Measurements from ENCODE around the gene IRAK3. TPM values are rescaled to one million over a fixed set of nuclear protein-coding genes. Genes with fewer than 3 reads are reported as not detected.
"Not testable (repeated sequence)": the region's sequence is repeated elsewhere in the genome, so short reads cannot be mapped to it uniquely, and the experiment has no call there.

Gene IRAK3
- total RNA-seq, 2 experiments from 2014 or later: 0.59 to 0.74 TPM

DNA sequence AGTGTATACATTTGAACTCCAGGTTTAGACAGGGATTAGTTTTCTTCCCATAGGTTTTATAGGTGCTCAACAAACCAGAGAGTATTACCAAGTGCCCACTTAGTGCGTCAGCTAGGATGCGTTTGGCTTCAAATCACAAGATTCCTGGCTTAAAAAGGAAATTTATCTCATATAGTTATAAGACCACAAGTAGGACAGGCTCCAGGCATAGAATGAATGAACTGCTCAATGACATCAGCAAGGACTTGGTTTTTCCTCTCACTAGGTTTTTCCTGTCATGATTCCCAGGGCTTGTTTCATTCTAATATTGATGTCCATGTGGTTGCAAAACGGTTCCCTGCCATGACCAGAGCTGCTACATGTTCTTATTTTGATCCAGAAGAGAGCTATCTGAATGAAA is 6.1 kb upstream of the IRAK3 start:
- no peak overlapping the region for H3K27ac ChIP-seq (ENCODE audit: low read depth in 1 of 2, low read length in 2 of 2)
- no peak overlapping the region for H3K4me3 ChIP-seq (ENCODE audit: low read length)
- TF ChIP-seq, protein P1, sequence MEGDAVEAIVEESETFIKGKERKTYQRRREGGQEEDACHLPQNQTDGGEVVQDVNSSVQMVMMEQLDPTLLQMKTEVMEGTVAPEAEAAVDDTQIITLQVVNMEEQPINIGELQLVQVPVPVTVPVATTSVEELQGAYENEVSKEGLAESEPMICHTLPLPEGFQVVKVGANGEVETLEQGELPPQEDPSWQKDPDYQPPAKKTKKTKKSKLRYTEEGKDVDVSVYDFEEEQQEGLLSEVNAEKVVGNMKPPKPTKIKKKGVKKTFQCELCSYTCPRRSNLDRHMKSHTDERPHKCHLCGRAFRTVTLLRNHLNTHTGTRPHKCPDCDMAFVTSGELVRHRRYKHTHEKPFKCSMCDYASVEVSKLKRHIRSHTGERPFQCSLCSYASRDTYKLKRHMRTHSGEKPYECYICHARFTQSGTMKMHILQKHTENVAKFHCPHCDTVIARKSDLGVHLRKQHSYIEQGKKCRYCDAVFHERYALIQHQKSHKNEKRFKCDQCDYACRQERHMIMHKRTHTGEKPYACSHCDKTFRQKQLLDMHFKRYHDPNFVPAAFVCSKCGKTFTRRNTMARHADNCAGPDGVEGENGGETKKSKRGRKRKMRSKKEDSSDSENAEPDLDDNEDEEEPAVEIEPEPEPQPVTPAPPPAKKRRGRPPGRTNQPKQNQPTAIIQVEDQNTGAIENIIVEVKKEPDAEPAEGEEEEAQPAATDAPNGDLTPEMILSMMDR (IDR thresholded peaks at IDR 0.05): no peak
- Mint-ChIP-seq H3K27me3 (peaks cover 56% of the 10 kb centered on the region), H3K4me3 (no peak overlapping the region), H3K9me3 (peaks cover 2% of the 10 kb centered on the region), H3K27ac (no peak overlapping the region), H3K36me3 (ENCODE audit: low read depth) (no peaks in the 10 kb centered on the region), H3K4me1 (ENCODE audit: low read depth) (peaks cover 9% of the 10 kb centered on the region)
- H3K27me3 ChIP-seq (ENCODE audit: control insufficient read depth in 1 of 2, insufficient read depth in 2 of 2, low read length in 2 of 2): peaks cover 9 to 20% of the 10 kb centered on the region in 2 experiments
- ATAC-seq (ENCODE audit: poor library complexity): no peak
- POLR2A ChIA-PET: no interaction called here
- CTCF ChIA-PET: interaction anchor here (1.2 kb wide), 1 partner anchor 12 kb away, joined by 4 read pairs; no protein-coding TSS in a partner anchor
- intact Hi-C loops (cut with DNase I, micrococcal nuclease): no loop called here
- H3K9me3 ChIP-seq (ENCODE audit: control insufficient read depth in 1 of 2, insufficient read depth in 1 of 2, low read length in 2 of 2): no peaks in the 10 kb centered on the region
- no peaks in the 10 kb centered on the region for H3K36me3 ChIP-seq (ENCODE audit: insufficient read depth, low read length)
- DNase-seq: no peak
- H3K4me1 ChIP-seq (ENCODE audit: insufficient read depth, low read length): no peaks in the 10 kb centered on the region

DNA sequence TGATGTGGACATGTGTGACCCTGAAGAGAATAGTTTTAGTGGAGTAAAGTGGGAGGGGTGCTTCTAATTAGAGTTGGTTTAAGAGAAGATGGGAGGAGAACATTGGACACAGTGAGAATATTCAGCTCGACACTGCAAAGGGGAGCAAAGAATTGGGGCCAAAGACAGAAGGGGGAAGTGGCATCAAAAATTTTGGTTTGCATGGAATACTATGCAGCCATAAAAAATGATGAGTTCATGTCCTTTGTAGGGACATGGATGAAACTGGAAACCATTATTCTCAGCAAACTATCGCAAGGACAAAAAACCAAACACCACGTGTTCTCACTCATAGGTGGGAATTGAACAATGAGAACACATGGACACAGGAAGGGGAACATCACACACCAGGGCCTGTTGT is 4.2 kb upstream of the IRAK3 start:
- CTCF ChIA-PET; ATAC-seq (ENCODE audit: poor library complexity); H3K4me1 ChIP-seq (ENCODE audit: insufficient read depth, low read length); intact Hi-C loops (cut with DNase I, micrococcal nuclease); H3K36me3 Mint-ChIP-seq (ENCODE audit: low read depth); H3K27ac ChIP-seq (ENCODE audit: low read depth in 1 of 2, low read length in 2 of 2); DNase-seq; H3K9me3 ChIP-seq (ENCODE audit: control insufficient read depth in 1 of 2, insufficient read depth in 1 of 2, low read length in 2 of 2); H3K4me3 ChIP-seq (ENCODE audit: low read length); H3K9me3 Mint-ChIP-seq; H3K4me3 Mint-ChIP-seq; H3K36me3 ChIP-seq (ENCODE audit: insufficient read depth, low read length); H3K27ac Mint-ChIP-seq: not testable (repeated sequence)
- H3K27me3 ChIP-seq (ENCODE audit: control insufficient read depth in 1 of 2, insufficient read depth in 2 of 2, low read length in 2 of 2): peaks cover 21 to 34% of the 10 kb centered on the region in 2 experiments
- Mint-ChIP-seq H3K4me1 (ENCODE audit: low read depth) (peaks cover 13% of the 10 kb centered on the region), H3K27me3 (peaks cover 56% of the 10 kb centered on the region)
- POLR2A ChIA-PET: interaction anchor here (0.7 kb wide), 1 partner anchor 18 kb away, joined by 3 read pairs; no protein-coding TSS in a partner anchor

DNA sequence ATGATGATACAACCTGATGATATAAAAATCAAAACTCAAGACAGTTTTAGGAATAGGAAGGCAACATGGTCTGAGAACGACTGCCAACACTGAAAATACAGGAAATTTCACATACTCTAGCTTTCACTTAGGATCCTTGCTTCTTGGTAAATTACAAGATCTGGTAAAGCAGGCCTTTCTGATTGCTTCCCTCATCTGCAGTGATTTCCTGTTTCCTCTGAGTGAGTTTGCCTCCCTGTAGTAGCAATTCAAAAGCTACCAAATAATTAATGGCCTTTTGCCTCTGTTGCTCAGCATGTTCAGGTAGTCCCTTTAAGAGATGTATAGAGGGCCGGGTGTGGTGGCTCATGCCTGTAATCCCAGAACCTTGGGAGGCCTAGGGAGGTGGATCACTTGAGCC is 2.0 kb upstream of the IRAK3 start:
- Histone ChIP-seq H3K27me3 (ENCODE audit: control insufficient read depth in 1 of 2, insufficient read depth in 2 of 2, low read length in 2 of 2) (peaks cover 28 to 48% of the 10 kb centered on the region in 2 experiments), H3K27ac (ENCODE audit: low read depth in 1 of 2, low read length in 2 of 2) (no peak overlapping the region), H3K9me3 (ENCODE audit: control insufficient read depth in 1 of 2, insufficient read depth in 1 of 2, low read length in 2 of 2) (peaks cover 0 to 8% of the 10 kb centered on the region in 2 experiments), H3K36me3 (ENCODE audit: insufficient read depth, low read length) (no peaks in the 10 kb centered on the region), H3K4me3 (ENCODE audit: low read length) (no peak overlapping the region), H3K4me1 (ENCODE audit: insufficient read depth, low read length) (peaks cover 9% of the 10 kb centered on the region)
- TF ChIP-seq, protein P1 (IDR thresholded peaks at IDR 0.05): no peak
- CTCF ChIA-PET: no interaction called here
- DNase-seq: no peak
- H3K9me3 Mint-ChIP-seq: peaks cover 2% of the 10 kb centered on the region
- intact Hi-C loops (cut with DNase I, micrococcal nuclease): no loop called here
- POLR2A ChIA-PET: interaction anchor here (0.8 to 1.3 kb wide), 2 partner anchors 11 to 18 kb away, joined by 4 to 5 read pairs; partner anchors contain the start of gene TMBIM4
- H3K36me3 Mint-ChIP-seq (ENCODE audit: low read depth): no peaks in the 10 kb centered on the region
- no peak overlapping the region for H3K27ac Mint-ChIP-seq
- ATAC-seq (ENCODE audit: poor library complexity): no peak
- H3K4me3 Mint-ChIP-seq: no peak overlapping the region
- peaks cover 13% of the 10 kb centered on the region for H3K4me1 Mint-ChIP-seq (ENCODE audit: low read depth)
- peaks cover 75% of the 10 kb centered on the region for H3K27me3 Mint-ChIP-seq

DNA sequence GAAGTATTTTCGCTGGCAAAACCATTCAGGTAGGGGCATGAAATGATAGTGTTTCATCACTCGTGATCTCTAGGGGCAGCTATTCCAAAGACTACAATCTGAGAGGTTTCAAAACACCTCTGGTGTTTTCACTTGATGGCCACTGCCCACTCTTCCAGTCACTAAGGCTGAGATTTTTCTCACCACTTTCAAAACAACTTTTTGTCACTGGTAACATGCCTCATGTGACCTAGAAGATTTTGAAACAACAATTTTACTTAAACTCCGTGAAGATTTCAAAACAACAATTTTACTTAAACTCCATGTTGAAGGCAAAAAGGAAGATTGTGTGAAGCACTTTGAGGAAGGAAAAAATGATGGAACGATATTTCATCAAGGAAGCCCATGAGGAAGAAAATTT is 1.2 kb upstream of the IRAK3 start:
- POLR2A ChIA-PET: interaction anchor here (1.3 kb wide), 1 partner anchor 18 kb away, joined by 5 read pairs; the partner anchor contains the start of gene TMBIM4
- DNase-seq: peak in 2 of 14 experiments; percentile 34 to 35
- Mint-ChIP-seq H3K36me3 (ENCODE audit: low read depth) (no peaks in the 10 kb centered on the region), H3K4me3 (peak overlapping the region; percentile 21), H3K4me1 (ENCODE audit: low read depth) (peaks cover 13% of the 10 kb centered on the region), H3K9me3 (peaks cover 2% of the 10 kb centered on the region), H3K27me3 (peaks cover 69% of the 10 kb centered on the region), H3K27ac (no peak overlapping the region)
- no peak for ATAC-seq (ENCODE audit: poor library complexity)
- Histone ChIP-seq H3K27ac (ENCODE audit: low read depth in 1 of 2, low read length in 2 of 2) (no peak overlapping the region), H3K4me1 (ENCODE audit: insufficient read depth, low read length) (peaks cover 9% of the 10 kb centered on the region), H3K27me3 (ENCODE audit: control insufficient read depth in 1 of 2, insufficient read depth in 2 of 2, low read length in 2 of 2) (peaks cover 28 to 42% of the 10 kb centered on the region in 2 experiments), H3K4me3 (ENCODE audit: low read length) (no peak overlapping the region), H3K9me3 (ENCODE audit: control insufficient read depth in 1 of 2, insufficient read depth in 1 of 2, low read length in 2 of 2) (peaks cover 0 to 8% of the 10 kb centered on the region in 2 experiments), H3K36me3 (ENCODE audit: insufficient read depth, low read length) (no peaks in the 10 kb centered on the region)
- TF ChIP-seq, protein P1 (IDR thresholded peaks at IDR 0.05): no peak
- intact Hi-C loops (cut with DNase I, micrococcal nuclease): no loop called here
- CTCF ChIA-PET: no interaction called here
